Measurements from ENCODE around the gene C18orf32. TPM values are rescaled to one million over a fixed set of nuclear protein-coding genes. Genes with fewer than 3 reads are reported as not detected.
"Not testable (repeated sequence)": the region's sequence is repeated elsewhere in the genome, so short reads cannot be mapped to it uniquely, and the experiment has no call there.

Gene C18orf32
- total RNA-seq, 5 donors from 2014 or later (not counting 1 experiment from before 2014, with no cell fraction given) = 26.0 to 45.2 (median 40.2) TPM

GRCh38 chr18:49506438-49506837 lies 19.4 kb upstream of the C18orf32 start:
- peaks cover 2 to 18% of the 10 kb centered on the region in 2 experiments for H3K27me3 ChIP-seq (replicated peaks in 1 of 2; ENCODE audit: control insufficient read depth in 2 of 2, extremely low read depth in 1 of 2, insufficient read depth in 2 of 2, low read length in 1 of 2)
- H3K36me3 ChIP-seq (ENCODE audit: control insufficient read depth in 2 of 2, extremely low read depth in 1 of 2, insufficient read depth in 1 of 2, low read length in 1 of 2); H3K4me3 Mint-ChIP-seq; H3K9me3 Mint-ChIP-seq; H3K4me1 ChIP-seq (ENCODE audit: control insufficient read depth in 1 of 2, extremely low read depth in 1 of 2, insufficient read depth in 2 of 2, low read length in 2 of 2); H3K27ac ChIP-seq (ENCODE audit: low read length); H3K4me1 Mint-ChIP-seq; DNase-seq; ATAC-seq (replicated peaks in 1 of 4); H3K9me3 ChIP-seq; H3K4me3 ChIP-seq (ENCODE audit: control insufficient read depth in 1 of 2, extremely low read depth in 1 of 2, low read length in 1 of 2); H3K36me3 Mint-ChIP-seq; POLR2A ChIA-PET; H3K27ac Mint-ChIP-seq: not testable (repeated sequence)
- CTCF ChIA-PET = interaction anchor here in 1 of 2 donors (1.3 kb wide), 1 partner anchor 90 kb away, joined by 3 read pairs; no protein-coding TSS in a partner anchor
- H3K27me3 Mint-ChIP-seq = peaks cover 10 to 27% of the 10 kb centered on the region in 2 donors
- 100% methylated on average over 1 of the region's 5 CpGs for WGBS (ENCODE audit: insufficient coverage)

GRCh38 chr18:49503931-49504330 lies 16.9 kb upstream of the C18orf32 start:
- H3K4me3 ChIP-seq (ENCODE audit: control insufficient read depth in 1 of 2, extremely low read depth in 1 of 2, low read length in 1 of 2) = no peak overlapping the region
- H3K36me3 Mint-ChIP-seq = no peaks in the 10 kb centered on the region
- no peaks in the 10 kb centered on the region for H3K4me1 Mint-ChIP-seq
- H3K9me3 ChIP-seq = no peaks in the 10 kb centered on the region
- H3K27me3 ChIP-seq (replicated peaks in 1 of 2; ENCODE audit: control insufficient read depth in 2 of 2, extremely low read depth in 1 of 2, insufficient read depth in 2 of 2, low read length in 1 of 2) = peaks cover 0 to 37% of the 10 kb centered on the region in 2 experiments
- no peaks in the 10 kb centered on the region for H3K9me3 Mint-ChIP-seq
- no peak for DNase-seq
- no peaks in the 10 kb centered on the region for H3K4me1 ChIP-seq (ENCODE audit: control insufficient read depth in 1 of 2, extremely low read depth in 1 of 2, insufficient read depth in 2 of 2, low read length in 2 of 2)
- H3K27me3 Mint-ChIP-seq = peaks cover 22 to 35% of the 10 kb centered on the region in 2 donors
- H3K36me3 ChIP-seq (ENCODE audit: control insufficient read depth in 2 of 2, extremely low read depth in 1 of 2, insufficient read depth in 1 of 2, low read length in 1 of 2) = no peaks in the 10 kb centered on the region
- no peak overlapping the region for H3K4me3 Mint-ChIP-seq
- no peak overlapping the region for H3K27ac ChIP-seq (ENCODE audit: low read length)
- ChIA-PET POLR2A (no interaction called here), CTCF (interaction anchor here in 1 of 2 donors (0.7 kb wide), 4 partner anchors 75 to 357 kb away, joined by 3 to 6 read pairs (median 5); no protein-coding TSS in a partner anchor)
- WGBS (ENCODE audit: insufficient coverage) = 60% methylated on average over 1 of the region's 1 CpG
- no peak for ATAC-seq (replicated peaks in 1 of 4)
- no peak overlapping the region for H3K27ac Mint-ChIP-seq

- H3K4me3 ChIP-seq (ENCODE audit: control insufficient read depth in 1 of 2, extremely low read depth in 1 of 2, low read length in 1 of 2) = no peak overlapping the region
- H3K36me3 ChIP-seq (ENCODE audit: control insufficient read depth in 2 of 2, extremely low read depth in 1 of 2, insufficient read depth in 1 of 2, low read length in 1 of 2) = no peaks in the 10 kb centered on the region
- H3K27me3 ChIP-seq (replicated peaks in 1 of 2; ENCODE audit: control insufficient read depth in 2 of 2, extremely low read depth in 1 of 2, insufficient read depth in 2 of 2, low read length in 1 of 2) = peaks cover 0 to 29% of the 10 kb centered on the region in 2 experiments
- no peak for ATAC-seq (replicated peaks in 1 of 4)
- CTCF ChIA-PET = no interaction called here
- Mint-ChIP-seq H3K27me3 (peaks cover 16% of the 10 kb centered on the region in 2 donors), H3K4me1 (no peaks in the 10 kb centered on the region), H3K4me3 (no peak overlapping the region), H3K9me3 (no peaks in the 10 kb centered on the region), H3K36me3 (no peaks in the 10 kb centered on the region), H3K27ac (no peak overlapping the region)
- no peak overlapping the region for H3K27ac ChIP-seq (ENCODE audit: low read length)
- H3K4me1 ChIP-seq (ENCODE audit: control insufficient read depth in 1 of 2, extremely low read depth in 1 of 2, insufficient read depth in 2 of 2, low read length in 2 of 2) = no peaks in the 10 kb centered on the region
- WGBS (ENCODE audit: insufficient coverage) = 70% methylated on average over 5 of the region's 14 CpGs
- POLR2A ChIA-PET = interaction anchor here in 1 of 2 donors (0.6 kb wide), 1 partner anchor 39 kb away, joined by 7 read pairs; no protein-coding TSS in a partner anchor
- DNase-seq = no peak
- no peaks in the 10 kb centered on the region for H3K9me3 ChIP-seq
These were observed 13.3 kb upstream of the C18orf32 start for GRCh38 chr18:49500201-49500921.

- WGBS (ENCODE audit: insufficient coverage) = 89% methylated on average over 7 of the region's 16 CpGs
- H3K9me3 Mint-ChIP-seq = no peaks in the 10 kb centered on the region
- H3K4me1 Mint-ChIP-seq = no peaks in the 10 kb centered on the region
- ChIA-PET POLR2A (no interaction called here), CTCF (no interaction called here)
- DNase-seq = no peak
- H3K36me3 ChIP-seq (ENCODE audit: control insufficient read depth in 2 of 2, extremely low read depth in 1 of 2, insufficient read depth in 1 of 2, low read length in 1 of 2) = no peaks in the 10 kb centered on the region
- no peaks in the 10 kb centered on the region for H3K36me3 Mint-ChIP-seq
- H3K27ac ChIP-seq (ENCODE audit: low read length) = no peak overlapping the region
- no peaks in the 10 kb centered on the region for H3K9me3 ChIP-seq
- H3K4me3 ChIP-seq (ENCODE audit: control insufficient read depth in 1 of 2, extremely low read depth in 1 of 2, low read length in 1 of 2) = no peak overlapping the region
- no peak overlapping the region for H3K4me3 Mint-ChIP-seq
- ATAC-seq (replicated peaks in 1 of 4) = no peak
- H3K27ac Mint-ChIP-seq = no peak overlapping the region
- H3K27me3 Mint-ChIP-seq = peaks cover 16% of the 10 kb centered on the region in 2 donors
- H3K27me3 ChIP-seq (replicated peaks in 1 of 2; ENCODE audit: control insufficient read depth in 2 of 2, extremely low read depth in 1 of 2, insufficient read depth in 2 of 2, low read length in 1 of 2) = peaks cover 0 to 29% of the 10 kb centered on the region in 2 experiments
- no peaks in the 10 kb centered on the region for H3K4me1 ChIP-seq (ENCODE audit: control insufficient read depth in 1 of 2, extremely low read depth in 1 of 2, insufficient read depth in 2 of 2, low read length in 2 of 2)
These were observed 12.1 kb upstream of the C18orf32 start for GRCh38 chr18:49499046-49499637.

GRCh38 chr18:49495480-49495879 lies 8.4 kb upstream of the C18orf32 start:
- peaks cover 9 to 11% of the 10 kb centered on the region in 2 experiments for H3K4me1 ChIP-seq (ENCODE audit: control insufficient read depth in 1 of 2, extremely low read depth in 1 of 2, insufficient read depth in 2 of 2, low read length in 2 of 2)
- no CpG with 5 or more reads among the region's 2 CpGs for WGBS (ENCODE audit: insufficient coverage)
- POLR2A ChIA-PET = no interaction called here
- H3K4me1 Mint-ChIP-seq = peaks cover 19 to 27% (median 24%) of the 10 kb centered on the region in 3 donors
- DNase-seq = no peak
- no peaks in the 10 kb centered on the region for H3K9me3 Mint-ChIP-seq
- no peak overlapping the region for H3K27ac ChIP-seq (ENCODE audit: low read length)
- peaks cover 6 to 7% of the 10 kb centered on the region in 2 donors for H3K27me3 Mint-ChIP-seq
- no peak overlapping the region for H3K27ac Mint-ChIP-seq
- no peaks in the 10 kb centered on the region for H3K9me3 ChIP-seq
- H3K36me3 Mint-ChIP-seq = peaks cover 15% of the 10 kb centered on the region
- H3K27me3 ChIP-seq (replicated peaks in 1 of 2; ENCODE audit: control insufficient read depth in 2 of 2, extremely low read depth in 1 of 2, insufficient read depth in 2 of 2, low read length in 1 of 2) = peaks cover 0 to 15% of the 10 kb centered on the region in 2 experiments
- no peak overlapping the region for H3K4me3 Mint-ChIP-seq
- peaks cover 0 to 12% of the 10 kb centered on the region in 2 donors for H3K36me3 ChIP-seq (ENCODE audit: control insufficient read depth in 2 of 2, extremely low read depth in 1 of 2, insufficient read depth in 1 of 2, low read length in 1 of 2)
- no peak for ATAC-seq (replicated peaks in 1 of 4)
- no peak overlapping the region for H3K4me3 ChIP-seq (ENCODE audit: control insufficient read depth in 1 of 2, extremely low read depth in 1 of 2, low read length in 1 of 2)
- CTCF ChIA-PET = no interaction called here

GRCh38 chr18:49495076-49495475 lies 8.0 kb upstream of the C18orf32 start:
- H3K36me3 Mint-ChIP-seq = peaks cover 19% of the 10 kb centered on the region
- Histone ChIP-seq H3K36me3 (ENCODE audit: control insufficient read depth in 2 of 2, extremely low read depth in 1 of 2, insufficient read depth in 1 of 2, low read length in 1 of 2) (peaks cover 0 to 16% of the 10 kb centered on the region in 2 donors), H3K4me1 (ENCODE audit: control insufficient read depth in 1 of 2, extremely low read depth in 1 of 2, insufficient read depth in 2 of 2, low read length in 2 of 2) (peaks cover 12 to 15% of the 10 kb centered on the region in 2 experiments), H3K27me3 (replicated peaks in 1 of 2; ENCODE audit: control insufficient read depth in 2 of 2, extremely low read depth in 1 of 2, insufficient read depth in 2 of 2, low read length in 1 of 2) (peaks cover 0 to 13% of the 10 kb centered on the region in 2 experiments), H3K4me3 (ENCODE audit: control insufficient read depth in 1 of 2, extremely low read depth in 1 of 2, low read length in 1 of 2) (no peak overlapping the region), H3K9me3 (no peaks in the 10 kb centered on the region), H3K27ac (ENCODE audit: low read length) (no peak overlapping the region)
- no peaks in the 10 kb centered on the region for H3K9me3 Mint-ChIP-seq
- WGBS (ENCODE audit: insufficient coverage) = no CpG with 5 or more reads among the region's 3 CpGs
- ChIA-PET CTCF (no interaction called here), POLR2A (no interaction called here)
- ATAC-seq (replicated peaks in 1 of 4) (no peak), DNase-seq (no peak)
- no peak overlapping the region for H3K27ac Mint-ChIP-seq
- peaks cover 4% of the 10 kb centered on the region in 2 donors for H3K27me3 Mint-ChIP-seq
- no peak overlapping the region for H3K4me3 Mint-ChIP-seq
- peaks cover 23 to 29% (median 28%) of the 10 kb centered on the region in 3 donors for H3K4me1 Mint-ChIP-seq
